ENCODE measurements around the gene MIB2. TPM values are rescaled to one million over a fixed set of nuclear protein-coding genes. Genes with fewer than 3 reads are reported as not detected.

The MIB2 gene
- total and polyA plus RNA-seq, 10 of the 15 experiments (the other 5 are each of a cell fraction or from before 2014, with no cell fraction given): 0.42 to 26.8 (median 10.9) TPM; not detected in 1

DNA sequence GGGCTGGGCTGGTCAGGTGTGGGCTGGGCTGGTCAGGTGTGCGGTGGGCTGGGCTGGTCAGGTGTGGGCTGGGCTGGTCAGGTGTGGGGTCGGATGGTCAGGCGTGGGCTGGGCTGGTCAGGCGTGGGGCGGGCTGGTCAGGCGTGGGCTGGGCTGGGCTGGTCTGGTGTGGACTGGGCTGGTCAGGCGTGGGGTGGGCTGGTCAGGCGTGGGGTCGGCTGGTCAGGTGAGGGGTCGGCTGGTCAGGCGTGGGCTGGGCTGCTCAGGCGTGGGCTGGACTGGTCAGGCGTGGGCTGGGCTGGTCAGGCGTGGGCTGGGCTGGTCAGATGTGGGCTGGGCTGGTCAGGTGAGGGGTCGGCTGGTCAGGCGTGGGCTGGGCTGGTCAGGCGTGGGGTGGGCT, 9.6 kb upstream of the MIB2 start:
- Histone ChIP-seq H3K36me3 (ENCODE audit: control insufficient read depth in 2 of 2, insufficient read depth in 2 of 2, low read length in 1 of 2) (no peaks in the 10 kb centered on the region), H3K9me3 (replicated peaks; ENCODE audit: control insufficient read depth, insufficient read depth, low read length) (no peaks in the 10 kb centered on the region), H3K4me3 (no peak overlapping the region), H3K27ac (ENCODE audit: control insufficient read depth, insufficient read depth) (no peak overlapping the region), H3K27me3 (replicated peaks in 1 of 2; ENCODE audit: control insufficient read depth in 2 of 2, insufficient read depth in 2 of 2, low read length in 1 of 2) (no peaks in the 10 kb centered on the region; a peak in 1 of 4 replicates), H2AFZ (ENCODE audit: control insufficient read depth, low read depth, low read length) (no peak overlapping the region), H3K79me2 (ENCODE audit: control insufficient read depth, insufficient read depth, low read length) (no peaks in the 10 kb centered on the region), H4K20me1 (ENCODE audit: control insufficient read depth, insufficient read depth) (no peaks in the 10 kb centered on the region), H3K9ac (ENCODE audit: control insufficient read depth, insufficient read depth, low read length) (no peak overlapping the region), H3K4me2 (ENCODE audit: control insufficient read depth, insufficient read depth) (no peak overlapping the region), H3K4me1 (ENCODE audit: control insufficient read depth, insufficient read depth, low read length) (peaks cover 29% of the 10 kb centered on the region)
- FAIRE-seq (no peak), ATAC-seq (no peak), DNase-seq (ENCODE audit: low read depth, low spot score) (no peak)
- no TSS peak for BruUV-seq (replicated peaks)
- in situ Hi-C loops (cut with MboI): no loop called here
- intact Hi-C loops (cut with micrococcal nuclease; ENCODE audit: unreplicated experiment): no loop called here
- TF ChIP-seq JUNB (IDR thresholded peaks at IDR 0.05) (no peak), POLR2AphosphoS5 (IDR thresholded peaks at IDR 0.05; ENCODE audit: low read length) (no peak), POLR2A (IDR thresholded peaks at IDR 0.05; ENCODE audit: low read depth, low read length) (no peak)
- ChIA-PET POLR2A (no interaction called here), RAD21 (ENCODE audit: unreplicated experiment) (no interaction called here), CTCF (no interaction called here), SMC1A (ENCODE audit: uncharacterized antibody, unreplicated experiment) (no interaction called here)
- WGBS (ENCODE audit: insufficient coverage, insufficient replicate concordance, low lambda C conversion rate, missing lambda C conversion rate): 92% methylated on average over 6 of the region's 17 CpGs

DNA sequence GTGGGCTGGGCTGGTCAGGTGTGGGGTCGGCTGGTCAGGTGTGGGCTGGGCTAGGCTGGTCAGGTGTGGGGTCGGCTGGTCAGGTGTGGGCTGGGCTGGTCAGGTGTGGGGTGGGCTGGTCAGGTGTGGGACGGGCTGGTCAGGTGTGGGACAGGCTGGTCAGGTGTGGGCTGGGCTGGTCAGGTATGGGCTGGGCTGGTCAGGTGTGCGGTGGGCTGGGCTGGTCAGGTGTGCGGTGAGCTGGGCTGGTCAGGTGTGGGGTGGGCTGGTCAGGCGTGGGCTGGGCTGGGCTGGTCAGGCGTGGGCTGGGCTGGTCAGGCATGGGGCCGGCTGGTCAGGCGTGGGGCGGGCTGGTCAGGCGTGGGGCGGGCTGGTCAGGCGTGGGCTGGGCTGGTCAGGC, 9.1 kb upstream of the MIB2 start:
- no peaks in the 10 kb centered on the region for H3K79me2 ChIP-seq (ENCODE audit: control insufficient read depth, insufficient read depth, low read length)
- no peak overlapping the region for H2AFZ ChIP-seq (ENCODE audit: control insufficient read depth, low read depth, low read length)
- H3K4me2 ChIP-seq (ENCODE audit: control insufficient read depth, insufficient read depth): no peak overlapping the region
- intact Hi-C loops (cut with micrococcal nuclease; ENCODE audit: unreplicated experiment) (no loop called here), in situ Hi-C loops (cut with MboI) (no loop called here)
- FAIRE-seq (no peak), ATAC-seq (no peak), DNase-seq (ENCODE audit: low read depth, low spot score) (no peak)
- no peaks in the 10 kb centered on the region for H3K27me3 ChIP-seq (replicated peaks in 1 of 2; ENCODE audit: control insufficient read depth in 2 of 2, insufficient read depth in 2 of 2, low read length in 1 of 2)
- BruUV-seq (replicated peaks): no TSS peak
- TF ChIP-seq NR2C1 (IDR thresholded peaks at IDR 0.05) (no peak), SREBF1 (IDR thresholded peaks at IDR 0.05; ENCODE audit: low read length) (no peak), HCFC1 (IDR thresholded peaks at IDR 0.05; ENCODE audit: low read length) (no peak), RELA (IDR thresholded peaks at IDR 0.05; ENCODE audit: borderline replicate concordance, partially characterized antibody) (no peak), SUZ12 (IDR thresholded peaks at IDR 0.05; ENCODE audit: unreplicated experiment) (no peak), MTA2 (IDR thresholded peaks at IDR 0.05; ENCODE audit: low read depth) (no peak), ZNF622 (IDR thresholded peaks at IDR 0.05) (no peak), CREB1 (IDR thresholded peaks at IDR 0.05; ENCODE audit: low read depth) (no peak), RBBP5 (conservative IDR thresholded peaks at IDR 0.05) (no peak), EGR1 (IDR thresholded peaks at IDR 0.05; ENCODE audit: borderline replicate concordance in 1 of 2, low read depth in 2 of 2, low read length in 2 of 2) (no peak), KDM1A (IDR thresholded peaks at IDR 0.05; ENCODE audit: borderline replicate concordance) (no peak)
- TF ChIP-seq, protein P1, sequence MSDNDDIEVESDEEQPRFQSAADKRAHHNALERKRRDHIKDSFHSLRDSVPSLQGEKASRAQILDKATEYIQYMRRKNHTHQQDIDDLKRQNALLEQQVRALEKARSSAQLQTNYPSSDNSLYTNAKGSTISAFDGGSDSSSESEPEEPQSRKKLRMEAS (IDR thresholded peaks at IDR 0.05; ENCODE audit: low read depth, low read length): no peak
- ChIA-PET CTCF (no interaction called here), POLR2A (no interaction called here), SMC1A (ENCODE audit: uncharacterized antibody, unreplicated experiment) (no interaction called here), RAD21 (ENCODE audit: unreplicated experiment) (no interaction called here)
- H3K27ac ChIP-seq (ENCODE audit: control insufficient read depth, insufficient read depth): no peak overlapping the region
- H3K9ac ChIP-seq (ENCODE audit: control insufficient read depth, insufficient read depth, low read length): no peak overlapping the region
- H3K36me3 ChIP-seq (ENCODE audit: control insufficient read depth in 2 of 2, insufficient read depth in 2 of 2, low read length in 1 of 2): no peaks in the 10 kb centered on the region
- peaks cover 29% of the 10 kb centered on the region for H3K4me1 ChIP-seq (ENCODE audit: control insufficient read depth, insufficient read depth, low read length)
- no peaks in the 10 kb centered on the region for H4K20me1 ChIP-seq (ENCODE audit: control insufficient read depth, insufficient read depth)
- no peaks in the 10 kb centered on the region for H3K9me3 ChIP-seq (replicated peaks; ENCODE audit: control insufficient read depth, insufficient read depth, low read length)
- no peak overlapping the region for H3K4me3 ChIP-seq
- WGBS (ENCODE audit: insufficient coverage, insufficient replicate concordance, low lambda C conversion rate, missing lambda C conversion rate): 74% methylated on average over 5 of the region's 13 CpGs
